Uterus (tissue), 4 donors: ENCODE results near the gene DENND4C. TPM values are rescaled to one million over a fixed set of nuclear protein-coding genes. Genes with fewer than 3 reads are reported as not detected.

Source experiments
- DNase-seq, 2 donors: peaks; one replicate each; pipeline ENCODE4 v3.0.0-alpha.2; 2019 to 2020
- H3K27ac ChIP-seq, 2 donors: fragments of 200-600 bp; sonication (generic); 1 replicate in 1 of 2; 2 replicates in 1 of 2; pipeline ENCODE4 v1.5.1; 2016 to 2018
- H3K27me3 ChIP-seq, 2 donors: fragments of 200-600 bp; sonication (generic); one replicate each; pipeline ENCODE4 v1.5.1; 2018 to 2019; ENCODE audit warnings: control low read depth in 1 of 2
- H3K36me3 ChIP-seq, 2 donors: fragments of 200-600 bp; sonication (generic); one replicate each; pipeline ENCODE4 v1.5.1; 2019; ENCODE audit warnings: control low read depth in 1 of 2
- H3K4me1 ChIP-seq, 2 donors: fragments of 200-600 bp; sonication (generic); one replicate each; pipeline ENCODE4 v1.5.1; 2018 to 2019; ENCODE audit warnings: control low read depth in 1 of 2
- H3K4me3 ChIP-seq, 2 donors: fragments of 200-600 bp; sonication (generic); 1 replicate in 1 of 2; 2 replicates in 1 of 2; pipeline ENCODE4 v1.5.1; 2018 to 2019; ENCODE audit warnings: mild to moderate bottlenecking in 1 of 2
- H3K9me3 ChIP-seq, 2 donors: fragments of 200-600 bp; sonication (generic); one replicate each; pipeline ENCODE4 v1.5.1; 2019; ENCODE audit warnings: control low read depth in 1 of 2
- POLR2A ChIP-seq, 2 donors: fragments of 450-650 bp; IDR thresholded peaks; one replicate each; pipeline ENCODE4 v1.6.1; 2016; ENCODE audit warnings: antibody characterized with exemption in 2 of 2, mild to moderate bottlenecking in 1 of 2, moderate library complexity in 1 of 2
- intact Hi-C: fragments of 100-400 bp; cut with DNase I; formaldehyde crosslinking; loops from one replicate; pipeline ENCODE4 v1.15.1; 2023; ENCODE audit warnings: low total_unique reads
- total RNA-seq, 4 donors: library from RNA; depleted of rRNA in 3 of 4; stranded (reverse); fragments of >200 nt in 3 of 4; gene quantifications; one replicate each; pipeline versions ENCODE4 v1.1.0 to v1.2.4, GENCODE V29; 2014 to 2023
- TF ChIP-seq, protein P1 (sequence below), 4 experiments: fragments of 200-600 bp in 2 of 4; fragments of 450-650 bp in 2 of 4; sonication (generic) in 2 of 4; IDR thresholded peaks; one replicate each; pipeline ENCODE4 v1.5.1; 2016 to 2019; ENCODE audit warnings: antibody characterized with exemption in 4 of 4, mild to moderate bottlenecking in 2 of 4, moderate library complexity in 1 of 4
- donor health status: DM: yes; HTN: yes; CAD: no.

DENND4C gene
- total RNA-seq, 4 donors from 2014 or later, result 101 to 161 (median 133) TPM

DNA sequence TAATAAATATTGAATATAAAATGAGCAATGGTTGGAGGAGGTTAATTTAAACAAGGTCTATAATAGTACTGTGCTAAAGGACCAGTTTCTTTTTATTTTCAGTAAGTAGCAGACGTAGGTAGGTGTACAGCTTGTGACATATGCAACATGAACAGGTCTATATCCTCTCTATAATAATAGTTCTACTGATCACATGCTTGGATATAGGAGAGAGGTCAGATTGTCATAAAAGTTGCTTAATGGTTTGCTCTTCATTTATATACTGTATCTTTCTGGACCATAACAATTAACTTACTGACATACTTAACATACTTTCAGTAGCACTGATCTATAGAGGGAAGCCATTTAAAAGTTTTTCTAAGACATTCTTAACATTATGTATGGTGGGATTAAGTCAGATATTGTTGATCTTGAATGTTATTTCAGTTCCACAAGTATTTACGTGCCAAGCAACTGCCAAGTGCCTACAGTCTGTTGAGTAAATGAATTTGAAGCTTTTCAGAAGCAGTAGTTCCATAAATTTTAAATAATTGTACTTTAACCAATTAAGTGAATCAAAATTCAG lies 68.0 kb downstream of the DENND4C start:
- DNase-seq, result no peak
- Histone ChIP-seq H3K4me1 (no peaks in the 10 kb centered on the region), H3K36me3 (no peaks in the 10 kb centered on the region), H3K27me3 (no peaks in the 10 kb centered on the region), H3K4me3 (no peak overlapping the region), H3K9me3 (no peaks in the 10 kb centered on the region), H3K27ac (no peak overlapping the region)
- intact Hi-C loops, result no loop called here
- TF ChIP-seq, protein P1, sequence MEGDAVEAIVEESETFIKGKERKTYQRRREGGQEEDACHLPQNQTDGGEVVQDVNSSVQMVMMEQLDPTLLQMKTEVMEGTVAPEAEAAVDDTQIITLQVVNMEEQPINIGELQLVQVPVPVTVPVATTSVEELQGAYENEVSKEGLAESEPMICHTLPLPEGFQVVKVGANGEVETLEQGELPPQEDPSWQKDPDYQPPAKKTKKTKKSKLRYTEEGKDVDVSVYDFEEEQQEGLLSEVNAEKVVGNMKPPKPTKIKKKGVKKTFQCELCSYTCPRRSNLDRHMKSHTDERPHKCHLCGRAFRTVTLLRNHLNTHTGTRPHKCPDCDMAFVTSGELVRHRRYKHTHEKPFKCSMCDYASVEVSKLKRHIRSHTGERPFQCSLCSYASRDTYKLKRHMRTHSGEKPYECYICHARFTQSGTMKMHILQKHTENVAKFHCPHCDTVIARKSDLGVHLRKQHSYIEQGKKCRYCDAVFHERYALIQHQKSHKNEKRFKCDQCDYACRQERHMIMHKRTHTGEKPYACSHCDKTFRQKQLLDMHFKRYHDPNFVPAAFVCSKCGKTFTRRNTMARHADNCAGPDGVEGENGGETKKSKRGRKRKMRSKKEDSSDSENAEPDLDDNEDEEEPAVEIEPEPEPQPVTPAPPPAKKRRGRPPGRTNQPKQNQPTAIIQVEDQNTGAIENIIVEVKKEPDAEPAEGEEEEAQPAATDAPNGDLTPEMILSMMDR (IDR thresholded peaks at IDR 0.05), result no peak
- no peak for TF ChIP-seq POLR2A (IDR thresholded peaks at IDR 0.05)

DNA sequence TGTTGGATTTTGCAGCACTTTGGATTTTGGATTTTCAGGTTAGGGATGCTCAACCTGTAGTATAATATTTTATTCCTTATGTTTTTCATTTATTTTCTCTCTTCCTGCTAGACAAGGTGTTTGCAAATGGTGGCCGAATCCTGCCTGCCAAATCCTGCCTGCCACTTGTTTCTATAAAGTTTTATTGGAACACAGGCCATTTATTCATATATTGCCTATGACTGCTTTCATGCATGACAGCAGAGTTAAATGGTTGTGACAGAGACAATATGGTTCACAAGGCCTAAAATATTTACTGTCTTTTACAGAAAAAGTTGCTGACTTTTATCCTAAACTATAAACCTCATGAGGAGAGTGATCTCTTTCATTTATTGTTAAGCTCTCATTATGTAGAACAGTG lies 72.7 kb downstream of the DENND4C start:
- TF ChIP-seq, protein P1 (IDR thresholded peaks at IDR 0.05), result no peak
- TF ChIP-seq POLR2A (IDR thresholded peaks at IDR 0.05), result no peak
- H3K27me3 ChIP-seq, result no peaks in the 10 kb centered on the region
- no peaks in the 10 kb centered on the region for H3K4me1 ChIP-seq
- intact Hi-C loops, result no loop called here
- no peaks in the 10 kb centered on the region for H3K9me3 ChIP-seq
- H3K36me3 ChIP-seq, result no peaks in the 10 kb centered on the region
- DNase-seq, result no peak
- no peak overlapping the region for H3K27ac ChIP-seq
- no peak overlapping the region for H3K4me3 ChIP-seq

DNA sequence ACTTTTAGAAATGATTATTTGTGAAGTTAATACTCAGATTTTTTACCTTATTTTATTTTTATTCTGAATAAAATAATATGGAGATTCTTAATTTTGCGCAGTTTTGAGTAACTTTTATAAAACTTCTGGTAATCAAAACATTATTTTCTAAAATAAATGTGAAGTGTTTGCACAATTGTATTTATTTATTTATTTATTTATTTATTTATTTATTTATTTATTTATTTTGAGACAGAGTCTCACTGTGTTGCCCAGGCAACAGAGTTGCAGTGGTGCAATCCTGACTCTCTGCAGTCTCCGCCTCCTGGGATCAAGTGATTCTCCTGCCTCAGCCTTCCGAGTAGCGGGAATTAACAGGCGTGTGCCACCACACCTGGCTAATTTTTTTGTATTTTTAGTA lies 76.1 kb downstream of the DENND4C start:
- Histone ChIP-seq H3K36me3 (no peaks in the 10 kb centered on the region), H3K4me1 (no peaks in the 10 kb centered on the region), H3K9me3 (no peaks in the 10 kb centered on the region), H3K4me3 (no peak overlapping the region), H3K27ac (no peak overlapping the region), H3K27me3 (no peaks in the 10 kb centered on the region)
- intact Hi-C loops, result no loop called here
- TF ChIP-seq, protein P1 (IDR thresholded peaks at IDR 0.05), result no peak
- TF ChIP-seq POLR2A (IDR thresholded peaks at IDR 0.05), result no peak
- no peak for DNase-seq

DNA sequence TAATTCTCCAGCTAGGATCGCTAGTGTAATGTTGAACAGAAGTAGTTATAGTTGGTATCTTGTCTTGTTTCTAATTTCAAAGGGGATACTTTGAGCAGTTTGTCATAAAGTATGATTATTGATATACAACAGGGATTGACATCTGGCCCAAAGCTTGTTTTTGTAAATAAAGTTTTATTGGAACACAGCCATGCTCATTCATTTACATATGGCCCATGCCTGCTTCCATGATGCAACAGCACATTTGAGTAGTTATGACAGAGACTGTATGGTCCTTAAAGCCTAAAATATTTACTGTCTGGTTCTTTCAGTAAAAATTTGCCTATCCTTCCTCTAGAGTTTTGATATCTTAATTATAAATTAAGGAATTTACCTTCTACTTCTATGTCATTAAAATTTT lies 79.8 kb downstream of the DENND4C start:
- intact Hi-C loops, result no loop called here
- H3K36me3 ChIP-seq, result no peaks in the 10 kb centered on the region
- no peaks in the 10 kb centered on the region for H3K27me3 ChIP-seq
- no peaks in the 10 kb centered on the region for H3K4me1 ChIP-seq
- no peak overlapping the region for H3K4me3 ChIP-seq
- H3K9me3 ChIP-seq, result no peaks in the 10 kb centered on the region
- no peak for TF ChIP-seq POLR2A (IDR thresholded peaks at IDR 0.05)
- TF ChIP-seq, protein P1 (IDR thresholded peaks at IDR 0.05), result no peak
- no peak overlapping the region for H3K27ac ChIP-seq
- no peak for DNase-seq

DNA sequence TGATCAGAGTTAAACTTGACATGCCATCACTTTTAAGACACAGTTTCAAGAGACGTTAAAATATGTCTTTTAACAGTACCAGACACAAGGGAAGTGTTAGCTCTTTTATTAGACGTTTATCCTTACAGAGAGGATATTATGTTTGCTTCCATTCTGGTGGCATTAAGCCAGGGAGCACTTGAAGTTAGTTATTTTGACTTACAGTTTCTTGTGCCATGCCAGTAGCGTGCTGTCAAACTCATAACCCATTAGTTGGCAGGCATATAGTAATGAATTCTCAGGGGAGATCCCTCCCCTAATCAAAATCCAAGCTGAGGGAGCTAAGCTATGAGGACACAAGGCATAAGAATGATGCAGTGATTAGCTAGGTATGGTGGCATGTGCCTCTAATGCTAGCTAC lies 83.1 kb downstream of the DENND4C start:
- H3K36me3 ChIP-seq, result no peaks in the 10 kb centered on the region
- no peaks in the 10 kb centered on the region for H3K27me3 ChIP-seq
- intact Hi-C loops, result no loop called here
- no peaks in the 10 kb centered on the region for H3K4me1 ChIP-seq
- no peak for TF ChIP-seq POLR2A (IDR thresholded peaks at IDR 0.05)
- TF ChIP-seq, protein P1 (IDR thresholded peaks at IDR 0.05), result no peak
- no peaks in the 10 kb centered on the region for H3K9me3 ChIP-seq
- DNase-seq, result no peak
- no peak overlapping the region for H3K4me3 ChIP-seq
- no peak overlapping the region for H3K27ac ChIP-seq
